SK-N-SH (cell line): ENCODE measurements around the gene RBP3. TPM values are rescaled to one million over a fixed set of nuclear protein-coding genes. Genes with fewer than 3 reads are reported as not detected.

Experiments
- CTCF ChIA-PET: fragments of 300-600, 350-600 bp; formaldehyde crosslinking; extraction: SDS; loops from one replicate; lab custom pipeline; 2021; lab: Yijun Ruan, JAX
- POLR2A ChIA-PET: fragments of 350-600 bp; sonication (Branson Sonifier 250); formaldehyde crosslinking; extraction: SDS; loops from one replicate; lab custom pipeline; 2020; ENCODE audit warnings: antibody characterized with exemption, inconsistent platforms; lab: Yijun Ruan, JAX
- DNase-seq: peaks from one replicate; pipeline ENCODE4 v3.0.0; 2012
- H2AFZ ChIP-seq: fragments of 200-600 bp; sonication (generic); 2 replicates; pipeline ENCODE4 v1.8.1; 2016; ENCODE audit warnings: antibody characterized with exemption, mild to moderate bottlenecking, low read depth
- H3F3A ChIP-seq: fragments of 200-600 bp; sonication (generic); replicated peaks from 2 replicates; pipeline ENCODE3; 2016; ENCODE audit warnings: antibody characterized with exemption, mild to moderate bottlenecking; ENCODE audit not compliant: insufficient read depth
- H3K27ac ChIP-seq, 2 experiments: fragments of 200-500 bp in 1 of 2; fragments of 200-600 bp in 1 of 2; sonication (Bioruptor generic) in 1 of 2; sonication (generic), shearing (Covaris generic) in 1 of 2; 2 replicates each; pipeline versions ENCODE4 v1.5.1 to v1.6.1; 2014 to 2016; ENCODE audit warnings: low read depth in 2 of 2, inconsistent platforms in 1 of 2, low read length in 1 of 2, mild to moderate bottlenecking in 1 of 2, mixed read lengths in 1 of 2
- H3K27me3 ChIP-seq: fragments of 200-600 bp; sonication (generic), shearing (Covaris generic); 2 replicates; pipeline ENCODE4 v1.6.1; 2016; ENCODE audit warnings: mixed run types; ENCODE audit not compliant: insufficient read depth
- H3K36me3 ChIP-seq, 2 experiments: fragments of 200-500 bp in 1 of 2; fragments of 200-600 bp in 1 of 2; sonication (Bioruptor generic) in 1 of 2; sonication (generic) in 1 of 2; replicated peaks in 1 of 2; 2 replicates each; pipeline versions ENCODE3 to v1.5.1; 2014 to 2016; ENCODE audit warnings: low read length in 1 of 2, mild to moderate bottlenecking in 1 of 2; ENCODE audit not compliant: insufficient read depth in 2 of 2, control insufficient read depth in 1 of 2
- H3K4me1 ChIP-seq, 2 experiments: fragments of 200-500 bp in 1 of 2; fragments of 200-600 bp in 1 of 2; sonication (Bioruptor generic) in 1 of 2; sonication (generic), shearing (Covaris generic) in 1 of 2; 2 replicates each; pipeline versions ENCODE4 v1.5.1 to v1.6.1; 2014 to 2016; ENCODE audit warnings: low read depth in 1 of 2, low read length in 1 of 2, mixed run types in 1 of 2; ENCODE audit not compliant: insufficient read depth in 2 of 2, control insufficient read depth in 1 of 2
- H3K4me2 ChIP-seq: fragments of 200-600 bp; sonication (generic), shearing (Covaris generic); 2 replicates; pipeline ENCODE4 v1.6.1; 2017; ENCODE audit warnings: mixed run types
- H3K4me3 ChIP-seq, 2 experiments: fragments of 200-500 bp in 1 of 2; fragments of 200-600 bp in 1 of 2; sonication (Bioruptor generic) in 1 of 2; sonication (generic), shearing (Covaris generic) in 1 of 2; 2 replicates each; pipeline versions ENCODE4 v1.5.1 to v1.8.1; 2014 to 2016; ENCODE audit warnings: low read depth in 2 of 2, inconsistent platforms in 1 of 2, low read length in 1 of 2, mild to moderate bottlenecking in 1 of 2, mixed read lengths in 1 of 2, moderate library complexity in 1 of 2
- H3K79me2 ChIP-seq: fragments of 200-600 bp; sonication (generic); 2 replicates; pipeline ENCODE4 v1.8.1; 2017; ENCODE audit warnings: mild to moderate bottlenecking; ENCODE audit not compliant: insufficient read depth
- H3K9ac ChIP-seq: fragments of 200-600 bp; sonication (generic); 2 replicates; pipeline ENCODE4 v1.6.1; 2017; ENCODE audit warnings: mixed run types
- H3K9me2 ChIP-seq: fragments of 200-600 bp; sonication (generic); 2 replicates; pipeline ENCODE4 v1.6.1; 2017; ENCODE audit warnings: mixed run types
- H3K9me3 ChIP-seq: fragments of 200-600 bp; sonication (generic); 2 replicates; pipeline ENCODE4 v1.6.1; 2017; ENCODE audit warnings: mixed run types, mild to moderate bottlenecking, moderate library complexity
- H4K20me1 ChIP-seq: fragments of 200-600 bp; sonication (generic); 2 replicates; pipeline ENCODE4 v1.6.1; 2017; ENCODE audit warnings: mild to moderate bottlenecking, mixed run types; ENCODE audit not compliant: insufficient read depth
- ELF1 ChIP-seq: IDR thresholded peaks from 2 replicates; pipeline ENCODE4 v1.4.0; 2012
- EZH2phosphoT487 ChIP-seq: fragments of 200-600 bp; sonication (generic); IDR thresholded peaks from 2 replicates; pipeline ENCODE4 v1.6.1; 2017; ENCODE audit warnings: low read depth, mixed run types, mild to moderate bottlenecking, antibody characterized with exemption, moderate library complexity, borderline replicate concordance
- GABPA ChIP-seq: IDR thresholded peaks from 2 replicates; pipeline ENCODE4 v1.4.0; 2012; ENCODE audit warnings: low read depth, mild to moderate bottlenecking
- JUND ChIP-seq: IDR thresholded peaks from 2 replicates; pipeline ENCODE4 v1.4.0; 2012
- MEF2A ChIP-seq: IDR thresholded peaks from 2 replicates; pipeline ENCODE4 v1.4.0; 2012; ENCODE audit warnings: low read depth, borderline replicate concordance
- MXI1 ChIP-seq: IDR thresholded peaks from 2 replicates; pipeline ENCODE4 v1.6.1; 2012; ENCODE audit warnings: mild to moderate bottlenecking, low read depth, low read length, improper control_type of control experiment
- RFX5 ChIP-seq: IDR thresholded peaks from 2 replicates; pipeline ENCODE4 v1.6.1; 2012; ENCODE audit warnings: mild to moderate bottlenecking, improper control_type of control experiment, low read length
- SIN3A ChIP-seq: IDR thresholded peaks from 2 replicates; pipeline ENCODE4 v1.6.1; 2012; ENCODE audit warnings: low read depth, mild to moderate bottlenecking, low read length, moderate library complexity, borderline replicate concordance
- SMC3 ChIP-seq: IDR thresholded peaks from 2 replicates; pipeline ENCODE4 v1.6.1; 2012; ENCODE audit warnings: low read depth, low read length, improper control_type of control experiment
- TCF12 ChIP-seq: IDR thresholded peaks from 2 replicates; pipeline ENCODE4 v1.4.0; 2012
- USF1 ChIP-seq: IDR thresholded peaks from 2 replicates; pipeline ENCODE4 v1.4.0; 2012; ENCODE audit warnings: low read depth, borderline replicate concordance
- USF2 ChIP-seq: fragments of 150-350 bp; IDR thresholded peaks from 2 replicates; pipeline ENCODE4 v1.6.1; 2017; ENCODE audit warnings: antibody characterized with exemption, low read length, low read depth, borderline replicate concordance
- WGBS: methylation state at CpG from one replicate; pipeline ENCODE4 v1.1.6; 2017; ENCODE audit warnings: low lambda C conversion rate; 5-methylcytosine and 5-hydroxymethylcytosine counted together
- polyA plus RNA-seq, 3 experiments: library from polyadenylated mRNA; depleted of rRNA; stranded (reverse); fragments of >200 nt; gene quantifications; 2 replicates each; pipeline ENCODE4 v1.2.3, GENCODE V29; 2012

RBP3 gene
- polyA plus RNA-seq, 1 of the 3 experiments (the other 2 are of a cell fraction) = not detected

DNA sequence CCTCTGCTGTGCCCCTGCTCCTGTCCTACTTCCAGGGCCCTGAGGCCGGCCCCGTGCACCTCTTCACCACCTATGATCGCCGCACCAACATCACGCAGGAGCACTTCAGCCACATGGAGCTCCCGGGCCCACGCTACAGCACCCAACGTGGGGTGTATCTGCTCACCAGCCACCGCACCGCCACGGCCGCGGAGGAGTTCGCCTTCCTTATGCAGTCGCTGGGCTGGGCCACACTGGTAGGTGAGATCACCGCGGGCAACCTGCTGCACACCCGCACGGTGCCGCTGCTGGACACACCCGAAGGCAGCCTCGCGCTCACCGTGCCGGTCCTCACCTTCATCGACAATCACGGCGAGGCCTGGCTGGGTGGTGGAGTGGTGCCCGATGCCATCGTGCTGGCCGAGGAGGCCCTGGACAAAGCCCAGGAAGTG, 1.8 kb downstream of the RBP3 start:
- H4K20me1 ChIP-seq = no peaks in the 10 kb centered on the region
- no peak overlapping the region for H3K9ac ChIP-seq
- H3K4me1 ChIP-seq = peaks cover 0 to 33% of the 10 kb centered on the region in 2 experiments; a peak in 2 of 4 replicates
- DNase-seq = no peak
- 88% methylated on average over 21 of the region's 31 CpGs for WGBS
- ChIA-PET CTCF (interaction anchor here (4.5 kb wide), 1 partner anchor 10 kb away, joined by 23 read pairs; no protein-coding TSS in a partner anchor), POLR2A (no interaction called here)
- H3K27ac ChIP-seq = no peak overlapping the region
- TF ChIP-seq MEF2A = no peak
- H3F3A ChIP-seq = no peaks in the 10 kb centered on the region
- peaks cover 25% of the 10 kb centered on the region for H3K27me3 ChIP-seq
- H3K79me2 ChIP-seq = no peaks in the 10 kb centered on the region
- no peak overlapping the region for H2AFZ ChIP-seq
- H3K36me3 ChIP-seq = no peaks in the 10 kb centered on the region
- H3K9me3 ChIP-seq = no peaks in the 10 kb centered on the region
- H3K4me2 ChIP-seq = no peak overlapping the region
- H3K4me3 ChIP-seq = no peak overlapping the region
- no peaks in the 10 kb centered on the region for H3K9me2 ChIP-seq

DNA sequence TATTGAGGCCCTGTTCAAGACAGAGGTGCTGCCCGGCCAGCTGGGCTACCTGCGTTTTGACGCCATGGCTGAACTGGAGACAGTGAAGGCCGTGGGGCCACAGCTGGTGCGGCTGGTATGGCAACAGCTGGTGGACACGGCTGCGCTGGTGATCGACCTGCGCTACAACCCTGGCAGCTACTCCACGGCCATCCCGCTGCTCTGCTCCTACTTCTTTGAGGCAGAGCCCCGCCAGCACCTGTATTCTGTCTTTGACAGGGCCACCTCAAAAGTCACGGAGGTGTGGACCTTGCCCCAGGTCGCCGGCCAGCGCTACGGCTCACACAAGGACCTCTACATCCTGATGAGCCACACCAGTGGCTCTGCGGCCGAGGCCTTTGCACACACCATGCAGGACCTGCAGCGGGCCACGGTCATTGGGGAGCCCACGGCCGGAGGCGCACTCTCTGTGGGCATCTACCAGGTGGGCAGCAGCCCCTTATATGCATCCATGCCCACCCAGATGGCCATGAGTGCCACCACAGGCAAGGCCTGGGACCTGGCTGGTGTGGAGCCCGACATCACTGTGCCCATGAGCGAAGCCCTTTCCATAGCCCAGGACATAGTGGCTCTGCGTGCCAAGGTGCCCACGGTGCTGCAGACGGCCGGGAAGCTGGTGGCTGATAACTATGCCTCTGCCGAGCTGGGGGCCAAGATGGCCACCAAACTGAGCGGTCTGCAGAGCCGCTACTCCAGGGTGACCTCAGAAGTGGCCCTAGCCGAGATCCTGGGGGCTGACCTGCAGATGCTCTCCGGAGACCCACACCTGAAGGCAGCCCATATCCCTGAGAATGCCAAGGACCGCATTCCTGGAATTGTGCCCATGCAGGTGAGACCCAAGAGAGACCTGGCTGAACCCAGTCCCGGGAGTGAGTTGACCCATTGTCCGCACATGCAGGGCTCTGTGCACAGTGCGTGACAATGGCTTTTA, 2.8 kb downstream of the RBP3 start:
- ChIA-PET POLR2A (no interaction called here), CTCF (interaction anchor here (2.3 to 4.5 kb wide), 2 partner anchors 10 to 11 kb away, joined by 14 to 23 read pairs; no protein-coding TSS in a partner anchor)
- no peaks in the 10 kb centered on the region for H3K9me3 ChIP-seq
- H3K27me3 ChIP-seq = peaks cover 17% of the 10 kb centered on the region
- H4K20me1 ChIP-seq = no peaks in the 10 kb centered on the region
- H2AFZ ChIP-seq = no peak overlapping the region
- H3K36me3 ChIP-seq = no peaks in the 10 kb centered on the region
- H3K4me1 ChIP-seq = peaks cover 0 to 33% of the 10 kb centered on the region in 2 experiments; a peak in 2 of 4 replicates
- TF ChIP-seq MXI1 (no peak), GABPA (no peak), EZH2phosphoT487 (no peak), ELF1 (no peak), RFX5 (no peak), JUND (no peak), SMC3 (no peak), USF2 (no peak), TCF12 (no peak), USF1 (no peak), SIN3A (no peak)
- no peak overlapping the region for H3K4me2 ChIP-seq
- WGBS = 58% methylated on average over 22 of the region's 39 CpGs
- H3F3A ChIP-seq = no peaks in the 10 kb centered on the region
- H3K27ac ChIP-seq = no peak overlapping the region
- DNase-seq = no peak
- no peaks in the 10 kb centered on the region for H3K9me2 ChIP-seq
- H3K9ac ChIP-seq = no peak overlapping the region
- no peaks in the 10 kb centered on the region for H3K79me2 ChIP-seq
- H3K4me3 ChIP-seq = no peak overlapping the region
